GM18867 (cell line): Measurements from ENCODE around the gene HSF5.

Source experiments
- ATAC-seq: cut with Tn5 transposase; IDR thresholded peaks from one replicate; pipeline ENCODE4 v1.9.1; 2021; ENCODE audit warnings: mild to moderate bottlenecking, moderate library complexity; ENCODE audit not compliant: unreplicated experiment

The HSF5 gene

DNA sequence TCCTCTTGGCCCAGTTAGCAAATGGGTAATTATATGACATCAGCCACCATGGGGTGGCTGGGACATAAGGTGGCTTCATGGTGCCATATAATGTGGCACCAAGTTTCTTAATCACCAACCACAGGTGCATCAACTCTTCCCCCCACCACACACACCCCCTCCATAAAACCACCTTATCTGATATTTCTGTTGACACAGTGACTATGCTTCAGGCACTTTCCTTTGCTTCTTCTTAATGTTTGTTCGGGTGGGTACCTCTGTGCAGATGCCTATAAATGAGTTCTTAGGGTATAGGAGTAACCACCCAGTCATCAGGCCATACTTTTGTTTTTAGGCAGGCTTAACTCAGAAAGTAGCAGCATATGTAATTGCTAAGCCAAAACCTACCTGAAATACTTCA, 100.4 kb downstream of the HSF5 start:
- no peak for ATAC-seq

DNA sequence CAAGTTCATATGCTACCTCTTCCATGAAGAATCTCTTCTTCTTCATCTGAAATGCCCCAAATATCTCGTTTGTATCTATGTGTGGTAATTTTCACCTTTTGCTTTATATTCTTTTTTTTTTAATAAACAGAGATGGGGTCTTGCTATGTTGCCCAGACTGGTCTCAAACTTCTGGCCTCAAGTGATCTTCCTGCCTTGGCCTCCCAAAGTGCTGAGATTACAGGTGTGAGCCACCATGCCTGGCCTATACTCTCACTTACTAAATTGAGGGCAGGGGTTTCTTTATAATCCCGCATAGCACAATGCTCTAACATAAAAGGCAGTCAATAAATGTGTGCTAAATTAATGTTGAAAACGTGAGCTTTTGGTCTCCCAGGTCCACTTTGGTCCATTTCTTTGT, 101.5 kb downstream of the HSF5 start:
- no peak for ATAC-seq

DNA sequence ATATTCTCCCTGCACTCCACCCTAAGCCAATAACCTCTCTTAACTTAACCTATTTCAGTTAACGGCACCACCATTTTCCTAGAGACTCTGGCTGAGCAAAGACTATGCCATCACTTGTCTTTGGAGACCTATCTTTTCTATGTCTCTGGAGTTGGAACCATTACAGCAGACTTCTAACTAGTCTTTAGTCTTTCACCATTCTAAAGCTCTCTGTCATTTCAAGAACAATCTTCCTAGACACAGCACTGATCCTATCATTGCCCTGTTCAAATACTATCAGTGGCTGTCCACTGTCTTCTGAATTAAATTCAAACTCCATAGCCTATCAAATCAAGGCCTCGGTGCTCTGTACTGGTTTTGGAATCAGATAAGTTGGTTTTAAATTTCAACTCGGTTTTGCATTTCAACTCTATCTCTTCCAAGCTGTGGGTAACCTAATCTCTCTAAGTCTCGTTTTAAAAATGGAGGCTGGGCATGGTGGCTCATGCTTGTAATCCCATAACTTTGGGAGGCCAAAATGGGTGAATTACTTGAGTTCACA, 102.8 kb downstream of the HSF5 start:
- no peak for ATAC-seq

DNA sequence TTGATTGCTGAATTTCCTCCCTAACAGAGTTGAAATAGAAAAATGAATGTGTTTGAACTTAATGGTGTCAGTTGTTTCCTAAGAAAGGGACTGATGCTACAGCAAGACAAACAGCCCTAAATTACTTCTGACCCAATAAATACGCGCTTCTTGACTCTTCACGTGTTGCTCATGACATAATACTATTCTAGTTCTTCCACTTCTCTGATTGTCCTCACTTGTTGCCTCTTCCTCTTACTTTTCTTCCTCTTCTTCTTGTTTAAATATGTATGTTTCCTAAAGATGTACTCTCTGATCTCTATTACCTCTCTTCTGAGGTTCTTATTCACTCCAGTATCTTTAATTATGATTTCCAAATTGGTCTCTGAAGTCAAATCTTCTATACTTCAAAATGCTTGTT, 103.3 kb downstream of the HSF5 start:
- ATAC-seq = no peak

DNA sequence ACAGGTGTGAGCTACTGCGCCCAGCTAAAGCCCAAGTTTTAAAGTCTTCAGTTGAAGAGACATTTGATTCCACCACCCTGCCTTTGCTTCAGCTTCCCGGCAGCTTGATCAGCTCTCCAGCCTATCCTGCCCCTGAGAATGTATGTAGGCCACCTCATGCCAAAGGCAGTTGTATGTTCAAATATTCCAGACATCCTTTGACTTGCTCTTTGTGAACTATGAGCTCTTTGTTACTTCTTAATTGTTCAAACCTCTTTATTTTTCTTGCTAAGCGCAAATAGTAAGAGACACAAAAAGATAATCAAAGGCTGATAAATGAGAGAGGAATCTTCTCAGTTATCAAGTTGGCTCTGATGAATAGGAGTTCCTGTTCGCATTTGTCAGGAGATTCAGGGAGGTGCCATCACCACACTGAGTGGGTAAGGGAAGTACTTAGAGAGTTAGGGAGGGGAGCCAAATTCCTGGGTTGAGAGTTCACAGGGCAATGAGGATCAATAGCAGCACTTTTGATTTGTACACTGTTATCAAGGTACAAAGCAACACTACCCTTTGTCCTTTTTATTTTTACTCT, 104.2 kb downstream of the HSF5 start:
- ATAC-seq = no peak

DNA sequence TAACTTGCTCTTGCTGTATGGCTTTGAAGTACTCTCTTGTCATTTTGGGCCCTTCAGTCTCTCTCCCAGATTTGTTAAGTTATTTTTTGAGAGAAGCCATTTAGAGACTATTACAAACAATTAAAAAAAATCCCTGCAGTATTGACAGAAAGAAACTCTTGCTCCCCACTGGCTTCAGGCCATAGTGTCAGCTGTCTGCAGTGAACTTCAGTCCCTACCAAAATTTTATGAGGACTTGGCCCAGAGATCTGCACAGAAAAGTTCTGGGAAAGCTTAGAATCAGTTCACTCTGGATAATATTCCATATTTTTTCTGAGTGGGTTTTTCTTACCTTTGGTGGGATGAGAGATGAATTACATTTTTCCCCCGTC, 105.4 kb downstream of the HSF5 start:
- ATAC-seq = no peak

DNA sequence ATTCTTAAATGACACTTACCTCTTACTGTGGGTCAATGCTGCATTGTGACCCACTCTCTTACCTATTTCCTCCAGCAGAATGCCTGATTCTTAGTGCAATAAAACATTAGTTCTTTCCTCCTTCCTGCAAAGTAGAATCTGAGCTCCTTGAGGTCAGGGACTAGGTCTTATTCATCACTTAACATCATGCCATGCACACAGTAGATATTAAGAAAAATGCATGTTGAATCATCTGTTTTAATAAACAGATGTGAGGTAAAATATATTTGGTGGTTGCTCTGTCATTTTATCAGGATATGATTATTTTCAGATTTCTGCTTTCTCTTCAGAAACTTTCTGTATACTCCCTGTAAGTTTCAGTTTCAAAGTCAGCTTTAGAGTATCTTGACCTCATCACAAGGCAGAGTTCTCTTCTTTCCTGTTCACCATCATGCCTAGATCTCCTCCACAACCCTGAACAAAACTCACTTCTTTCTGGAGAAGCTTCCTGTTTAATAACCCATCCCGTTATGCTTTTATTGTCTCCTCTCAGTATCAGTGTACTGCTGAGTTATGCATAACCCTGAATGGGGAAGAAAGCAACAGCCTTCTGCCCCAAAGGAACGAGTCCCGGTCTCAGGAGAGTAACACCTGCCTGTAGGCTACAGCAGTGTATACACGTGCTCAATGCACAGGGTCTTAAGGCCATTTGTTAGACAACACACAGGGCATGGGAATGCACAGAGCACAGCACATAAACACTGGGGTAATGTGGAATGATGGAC, 105.9 kb downstream of the HSF5 start:
- ATAC-seq = peak; percentile 63

DNA sequence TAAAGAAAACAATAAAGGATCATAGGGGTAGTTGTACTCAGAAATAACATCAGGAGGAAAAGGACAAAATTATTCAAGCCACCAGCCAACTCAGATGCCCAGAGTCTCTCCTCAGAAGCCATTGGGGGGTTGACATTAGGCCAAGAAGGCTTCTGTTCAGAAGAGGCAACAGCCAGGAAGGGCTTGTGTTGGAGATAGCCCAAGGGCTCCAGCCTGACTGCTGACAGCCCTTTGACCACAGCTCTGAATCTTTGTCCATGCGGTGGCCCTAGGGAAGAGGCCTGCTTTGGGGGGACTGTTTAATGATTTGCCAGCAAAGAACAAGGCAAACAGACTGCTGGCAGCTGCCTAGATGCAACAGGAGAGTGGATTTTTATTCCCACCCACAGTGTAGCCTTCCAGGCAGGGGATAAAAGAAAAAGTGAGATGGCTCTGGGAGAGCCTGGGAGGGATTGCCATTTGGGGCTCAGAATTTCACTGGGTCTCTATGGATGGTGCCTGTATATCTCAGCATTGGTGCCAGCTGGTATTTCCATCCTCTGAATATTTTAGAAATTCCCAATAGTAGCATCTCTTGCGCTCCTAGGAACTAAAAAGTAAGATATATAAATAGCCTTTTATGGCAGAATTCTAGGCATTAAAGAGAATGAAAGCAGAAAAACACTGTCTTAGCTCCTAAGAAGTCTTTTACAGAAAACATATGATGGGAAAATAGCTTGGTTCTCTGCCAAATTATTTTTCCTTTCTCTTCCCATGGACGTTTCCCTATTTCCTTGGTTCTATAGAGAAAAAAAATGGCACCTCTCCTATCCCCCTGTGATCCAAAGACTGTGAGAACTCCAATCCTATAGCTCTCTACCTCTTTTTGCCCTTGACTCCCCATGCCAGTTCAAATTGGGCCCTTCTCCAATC, 106.8 kb downstream of the HSF5 start:
- ATAC-seq = no peak

DNA sequence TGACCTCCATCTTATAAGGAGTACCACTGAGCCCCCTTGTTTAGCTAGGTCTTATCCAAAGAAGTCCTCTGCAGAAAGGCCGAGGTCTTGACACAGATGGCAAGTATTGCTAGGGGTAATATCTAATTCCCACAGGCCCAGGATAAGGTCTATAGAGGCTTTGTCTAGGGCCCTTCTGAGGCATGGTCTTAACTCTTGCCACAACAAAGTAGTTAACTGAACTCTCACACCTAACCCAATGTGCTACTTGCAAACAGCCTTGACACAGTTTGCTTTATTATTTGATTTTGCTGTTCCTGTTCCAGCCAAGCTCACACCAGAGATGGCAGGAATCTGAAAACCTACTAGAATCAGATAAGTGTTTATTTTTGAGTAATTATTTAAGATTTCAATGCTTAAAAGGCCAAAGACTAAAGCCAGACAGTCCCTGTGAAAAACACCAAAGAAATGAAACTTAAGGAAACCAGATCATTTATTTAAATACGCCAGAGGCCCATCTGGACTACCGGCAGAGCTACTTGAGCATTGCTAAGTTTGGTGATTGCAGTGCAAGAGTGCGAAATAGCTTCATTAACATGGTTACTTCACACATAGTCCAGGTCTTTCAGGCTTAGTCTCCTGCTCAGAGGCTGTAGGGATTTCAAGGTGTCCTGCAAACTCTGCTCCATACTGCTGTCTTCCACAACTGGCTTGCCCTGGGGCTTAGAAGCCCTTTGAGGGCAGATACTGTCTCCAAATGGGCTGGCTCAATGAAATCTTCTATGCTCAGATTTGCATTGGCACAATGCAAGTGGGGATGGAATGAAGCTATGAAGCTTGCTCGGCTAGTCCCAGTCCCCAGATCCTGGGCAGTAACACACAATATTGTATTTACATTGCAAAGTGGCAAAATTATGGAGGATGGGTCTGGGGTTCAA, 107.7 kb downstream of the HSF5 start:
- no peak for ATAC-seq

DNA sequence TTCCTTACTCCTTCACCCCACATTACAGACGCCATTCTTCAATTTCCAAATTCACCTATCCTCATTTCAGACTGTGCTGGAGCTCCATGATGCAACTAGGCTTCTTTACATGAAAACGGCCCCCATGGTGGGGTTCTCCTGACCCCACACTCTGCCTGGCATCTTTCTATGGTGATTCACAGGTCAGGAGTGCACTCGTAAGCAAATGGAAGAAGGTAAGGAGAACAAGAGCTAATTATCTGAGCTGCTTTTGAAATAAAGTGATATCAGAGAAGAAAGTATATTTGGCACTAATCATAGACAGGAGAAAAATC, 108.7 kb downstream of the HSF5 start:
- no peak for ATAC-seq

DNA sequence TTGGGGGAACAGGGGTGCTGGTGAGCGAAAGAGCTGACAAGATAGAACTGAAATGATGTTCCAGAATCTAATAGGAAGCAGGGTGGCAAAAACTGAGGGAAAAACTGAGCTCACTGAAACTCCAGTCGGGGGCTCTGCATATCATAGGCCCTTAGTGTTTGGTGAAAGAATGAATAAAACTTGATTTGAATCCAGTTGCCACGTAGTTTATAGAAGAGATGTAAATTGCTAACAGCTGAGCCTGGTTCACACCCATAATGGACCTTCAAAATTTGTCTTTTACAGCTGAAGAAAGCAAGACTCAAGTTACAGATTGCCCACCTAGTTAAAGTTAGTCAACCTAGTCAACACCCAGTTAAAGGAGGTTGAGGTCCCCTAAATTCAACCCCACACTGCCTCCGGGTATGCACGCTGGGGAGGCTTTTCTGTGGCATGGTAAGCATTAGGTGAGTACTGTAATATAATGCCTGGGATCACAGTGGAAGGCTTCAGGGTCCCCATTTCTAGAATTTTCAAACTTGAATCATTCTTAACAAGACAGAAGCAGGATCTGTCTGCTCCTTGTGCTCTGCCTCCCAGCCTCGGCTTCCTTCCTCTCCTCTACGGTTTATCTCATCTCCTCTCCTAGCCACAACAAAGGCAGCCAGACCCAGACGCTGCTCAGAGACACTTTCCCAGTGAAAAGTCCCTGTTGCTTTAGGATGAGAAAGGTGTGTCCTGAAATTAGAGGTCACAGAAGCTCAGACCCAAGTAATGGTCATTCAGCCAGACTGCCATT, 109.3 kb downstream of the HSF5 start:
- ATAC-seq = no peak

DNA sequence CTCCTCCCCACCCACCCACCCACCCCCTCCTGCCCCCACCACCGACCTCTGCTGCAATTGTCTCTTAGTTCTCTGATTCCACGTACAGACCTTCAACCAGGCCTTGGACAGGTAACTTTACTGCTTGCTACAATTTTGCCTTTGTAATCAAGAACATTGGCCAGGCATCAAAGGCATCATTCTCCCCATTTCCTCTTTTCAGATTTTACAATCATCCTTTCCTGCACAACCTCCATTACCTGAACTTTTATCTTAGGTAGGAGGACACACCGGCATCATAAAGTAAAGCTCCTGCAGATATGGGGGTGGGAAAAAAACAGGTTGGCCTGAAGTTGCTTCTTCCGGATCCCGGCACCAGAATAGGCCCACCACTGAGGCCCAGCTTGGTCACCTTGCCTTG, 110.5 kb downstream of the HSF5 start:
- ATAC-seq = no peak

DNA sequence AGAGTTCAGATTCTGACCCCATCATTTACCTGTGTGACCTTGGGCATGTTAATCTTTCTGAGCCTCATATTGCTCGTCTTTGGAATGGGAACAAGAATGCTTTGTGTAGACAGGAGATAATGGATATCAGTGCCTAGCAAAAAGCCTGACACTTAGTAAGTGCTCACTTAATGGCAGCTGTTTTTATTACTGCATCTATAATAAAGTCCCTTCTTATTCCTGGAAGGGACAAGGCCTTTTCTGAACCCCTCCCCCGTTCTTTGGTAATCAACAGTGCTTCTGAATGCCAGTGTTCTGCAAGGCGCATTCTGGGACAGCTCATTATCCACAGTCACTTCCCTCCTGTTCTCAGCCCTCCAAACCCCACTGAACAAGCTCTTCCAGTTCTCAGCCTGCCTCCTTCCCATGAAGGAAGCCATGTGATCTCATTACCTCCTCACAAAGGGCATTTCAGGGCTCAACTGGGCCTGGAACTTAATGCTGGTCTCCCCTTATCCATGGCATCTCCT, 111.1 kb downstream of the HSF5 start:
- no peak for ATAC-seq

DNA sequence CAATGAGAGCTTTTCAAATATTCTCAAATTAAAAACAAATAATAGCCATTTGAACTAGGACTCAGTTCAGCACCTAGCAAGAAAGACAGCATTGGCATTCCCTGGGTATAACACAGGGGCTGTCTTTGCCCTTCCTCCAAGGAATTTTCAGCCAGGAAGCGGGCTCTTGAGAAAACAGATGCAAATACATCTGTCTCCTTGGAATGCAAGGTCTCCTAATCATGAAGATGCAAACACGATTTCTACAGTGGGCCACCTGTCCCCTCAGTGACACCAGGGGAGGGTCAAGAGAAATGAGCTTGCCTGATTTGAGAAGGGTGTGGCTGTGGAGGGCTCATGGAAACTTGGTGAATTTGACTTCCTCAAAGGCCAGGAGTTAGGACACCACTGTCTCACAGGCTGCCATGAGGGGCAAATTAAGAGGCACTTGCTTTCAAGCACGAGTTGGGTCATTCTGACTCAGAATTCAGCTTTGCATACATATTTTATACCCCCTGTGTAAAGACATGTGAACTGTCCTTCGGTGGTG, 111.7 kb downstream of the HSF5 start:
- ATAC-seq = no peak

DNA sequence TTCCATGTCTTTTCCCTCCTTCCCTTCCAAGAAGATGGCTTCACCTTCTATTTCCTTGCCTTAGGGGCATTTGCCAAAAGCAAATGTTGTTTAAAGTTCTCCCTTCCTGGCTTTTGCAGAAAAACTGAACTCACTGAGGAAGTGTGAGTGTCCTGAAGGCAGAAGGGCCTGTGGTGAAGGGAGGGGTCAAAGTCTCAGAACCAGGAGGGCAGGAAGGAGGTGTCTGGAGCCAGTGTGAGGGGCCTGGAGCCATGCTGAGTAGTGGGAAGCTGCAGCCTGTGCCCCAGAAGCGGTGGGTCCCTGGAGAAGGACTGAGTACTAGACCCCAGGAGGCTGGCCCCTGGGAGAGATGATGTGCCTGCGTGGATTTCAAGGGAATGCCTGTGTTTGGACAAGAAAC, 112.4 kb downstream of the HSF5 start:
- ATAC-seq = no peak

DNA sequence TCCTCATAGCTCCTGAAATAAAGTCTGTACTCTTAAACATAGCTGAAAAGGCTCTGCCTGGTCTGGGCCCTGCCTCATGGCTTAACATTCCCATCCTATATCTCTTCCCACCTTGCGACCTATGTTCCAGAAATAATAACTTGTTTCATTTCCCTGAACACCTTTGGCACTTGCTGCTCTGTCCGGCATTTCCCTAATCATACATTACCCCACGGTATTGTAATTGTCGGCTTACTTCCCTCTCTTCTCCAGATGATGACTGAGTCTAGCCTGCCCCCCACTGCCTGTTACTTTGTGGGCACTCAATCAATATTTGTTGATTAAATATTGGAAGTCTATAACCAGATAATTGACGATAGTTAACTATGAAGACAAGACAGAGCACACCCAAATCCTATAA, 113.0 kb downstream of the HSF5 start:
- no peak for ATAC-seq

DNA sequence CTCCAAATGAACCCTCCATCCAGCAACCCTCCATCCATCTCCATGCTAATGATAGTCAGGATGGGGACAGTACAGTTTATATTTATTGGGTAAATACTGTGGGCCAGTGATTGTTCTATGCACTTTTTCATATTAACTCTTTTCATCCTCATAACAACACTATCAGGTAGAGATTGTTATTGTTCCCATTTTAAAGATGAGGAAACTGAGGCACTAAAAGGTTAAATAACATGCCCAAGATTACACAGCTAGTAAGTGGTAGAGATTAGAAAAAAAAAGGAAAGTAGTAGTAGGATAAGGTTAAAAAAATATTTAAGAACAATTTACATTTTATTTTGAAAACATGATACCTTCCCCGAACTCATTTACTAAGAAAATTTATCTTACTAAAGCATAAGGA, 114.3 kb downstream of the HSF5 start:
- no peak for ATAC-seq

DNA sequence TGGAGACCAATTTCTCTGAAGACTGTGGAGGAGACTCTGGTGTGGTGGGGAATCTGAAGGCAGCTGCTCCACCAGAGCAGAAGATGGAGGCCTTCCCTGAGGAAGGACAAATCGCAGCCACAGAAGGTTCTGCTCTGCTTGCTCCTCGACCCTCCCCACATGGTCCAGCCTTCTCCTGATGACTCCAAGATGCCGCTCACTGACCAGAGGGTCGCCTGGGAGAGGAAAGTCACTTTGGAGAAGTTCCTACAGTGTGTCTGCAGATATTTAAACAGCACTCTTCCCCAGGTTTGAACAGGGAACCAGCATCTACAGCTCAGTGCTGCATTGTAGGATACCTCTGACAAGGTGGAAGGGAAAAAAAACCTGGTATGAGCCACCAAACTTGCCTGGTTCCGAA, 115.2 kb downstream of the HSF5 start:
- no peak for ATAC-seq

DNA sequence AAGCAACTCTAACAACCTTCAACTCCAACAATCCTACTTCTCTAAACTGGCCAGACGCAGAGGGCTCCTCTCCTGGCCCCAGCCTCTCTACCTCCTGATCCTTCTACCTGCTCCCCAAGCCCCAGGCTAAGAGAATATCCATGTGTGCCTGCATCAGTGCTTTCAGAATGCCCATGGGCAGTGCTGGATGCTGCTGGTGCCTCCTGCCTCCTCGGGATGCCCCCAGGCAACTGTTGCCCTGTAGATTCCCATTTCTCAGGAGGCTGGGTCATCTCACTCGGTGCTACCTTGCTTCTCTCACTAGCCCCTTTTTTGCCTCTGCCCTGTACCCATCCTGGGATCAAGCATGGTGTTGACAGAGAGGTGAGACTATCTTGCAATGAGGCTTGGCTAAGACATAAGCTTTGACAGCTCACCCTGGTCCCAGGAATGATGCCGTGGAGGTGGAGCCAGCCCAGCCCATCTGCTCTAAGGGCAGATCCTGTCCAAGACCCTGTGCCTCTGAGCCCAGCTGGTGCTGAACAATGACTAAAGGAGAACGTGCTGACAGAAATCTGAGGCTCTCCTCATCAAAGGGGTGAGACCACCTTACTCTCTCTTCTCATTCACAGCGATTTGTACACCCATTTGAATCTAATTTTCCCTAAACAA, 116.8 kb downstream of the HSF5 start:
- ATAC-seq = no peak
